ENCODE results near the gene SPACA6. TPM values are rescaled to one million over a fixed set of nuclear protein-coding genes. Genes with fewer than 3 reads are reported as not detected.
"Not testable (repeated sequence)": the region's sequence is repeated elsewhere in the genome, so short reads cannot be mapped to it uniquely, and the experiment has no call there.

SPACA6 gene
- total RNA-seq, 1 experiment from 2014 or later = 13.3 TPM

GRCh38 chr19:51737389-51737788 lies 44.3 kb downstream of the SPACA6 start (continued):
- TF ChIP-seq GABPB1 (CRISPR knock-in tag; IDR thresholded peaks at IDR 0.05) = no peak
- TF ChIP-seq CREM (CRISPR knock-in tag; IDR thresholded peaks at IDR 0.05) = no peak
- TF ChIP-seq, protein P1, sequence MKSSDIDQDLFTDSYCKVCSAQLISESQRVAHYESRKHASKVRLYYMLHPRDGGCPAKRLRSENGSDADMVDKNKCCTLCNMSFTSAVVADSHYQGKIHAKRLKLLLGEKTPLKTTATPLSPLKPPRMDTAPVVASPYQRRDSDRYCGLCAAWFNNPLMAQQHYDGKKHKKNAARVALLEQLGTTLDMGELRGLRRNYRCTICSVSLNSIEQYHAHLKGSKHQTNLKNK (CRISPR knock-in tag; IDR thresholded peaks at IDR 0.05) = no peak
- no peak for TF ChIP-seq FOXP4 (CRISPR knock-in tag; IDR thresholded peaks at IDR 0.05)
- TF ChIP-seq, protein P2, sequence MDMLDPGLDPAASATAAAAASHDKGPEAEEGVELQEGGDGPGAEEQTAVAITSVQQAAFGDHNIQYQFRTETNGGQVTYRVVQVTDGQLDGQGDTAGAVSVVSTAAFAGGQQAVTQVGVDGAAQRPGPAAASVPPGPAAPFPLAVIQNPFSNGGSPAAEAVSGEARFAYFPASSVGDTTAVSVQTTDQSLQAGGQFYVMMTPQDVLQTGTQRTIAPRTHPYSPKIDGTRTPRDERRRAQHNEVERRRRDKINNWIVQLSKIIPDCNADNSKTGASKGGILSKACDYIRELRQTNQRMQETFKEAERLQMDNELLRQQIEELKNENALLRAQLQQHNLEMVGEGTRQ (CRISPR knock-in tag; IDR thresholded peaks at IDR 0.05) = no peak
- no peak for TF ChIP-seq ZNF423 (CRISPR knock-in tag; IDR thresholded peaks at IDR 0.05)
- TF ChIP-seq FOXK1 (CRISPR knock-in tag; IDR thresholded peaks at IDR 0.05) = no peak
- no peak for TF ChIP-seq FOXJ3 (CRISPR knock-in tag; IDR thresholded peaks at IDR 0.05; ENCODE audit: borderline replicate concordance)

GRCh38 chr19:51737924-51738323 lies 44.8 kb downstream of the SPACA6 start:
- no peaks in the 10 kb centered on the region for H3K36me3 Mint-ChIP-seq
- ATAC-seq = no peak
- no peaks in the 10 kb centered on the region for H3K27me3 Mint-ChIP-seq (ENCODE audit: low read depth)
- no peak overlapping the region for H3K27ac Mint-ChIP-seq
- H3K9me3 Mint-ChIP-seq = no peaks in the 10 kb centered on the region
- H3K4me3 Mint-ChIP-seq = no peak overlapping the region
- POLR2A ChIA-PET = no interaction called here
- DNase-seq (ENCODE audit: low spot score) = no peak
- CTCF ChIA-PET = interaction anchor here (0.6 to 1.4 kb wide), 4 partner anchors 11 to 77 kb away, joined by 3 to 6 read pairs (median 4); no protein-coding TSS in a partner anchor
- no peak for TF ChIP-seq RELA (CRISPR knock-in tag; IDR thresholded peaks at IDR 0.05; ENCODE audit: borderline replicate concordance)
- TF ChIP-seq MLX (CRISPR knock-in tag; IDR thresholded peaks at IDR 0.05) = no peak
- no peak for TF ChIP-seq JAZF1 (CRISPR knock-in tag; IDR thresholded peaks at IDR 0.05)
- no peak for TF ChIP-seq TEAD4 (CRISPR knock-in tag; IDR thresholded peaks at IDR 0.05)
- TF ChIP-seq ZNF425 (CRISPR knock-in tag; conservative IDR thresholded peaks at IDR 0.05) = no peak
- TF ChIP-seq AFF4 (CRISPR knock-in tag; IDR thresholded peaks at IDR 0.05; ENCODE audit: borderline replicate concordance) = no peak
- no peak for TF ChIP-seq MYBL2 (CRISPR knock-in tag; IDR thresholded peaks at IDR 0.05)
- no peak for TF ChIP-seq ATF1 (CRISPR knock-in tag; IDR thresholded peaks at IDR 0.05)
- TF ChIP-seq ESRRA (CRISPR knock-in tag; IDR thresholded peaks at IDR 0.05; ENCODE audit: borderline replicate concordance) = no peak
- H3K4me1 Mint-ChIP-seq = peaks cover 15% of the 10 kb centered on the region

GRCh38 chr19:51738523-51738922 lies 45.4 kb downstream of the SPACA6 start:
- CTCF ChIA-PET = interaction anchor here (0.8 to 1.4 kb wide), 3 partner anchors 39 to 81 kb away, joined by 3 to 5 read pairs (median 4); no protein-coding TSS in a partner anchor
- H3K4me1 Mint-ChIP-seq = peaks cover 11% of the 10 kb centered on the region
- H3K36me3 Mint-ChIP-seq; POLR2A ChIA-PET; H3K27me3 Mint-ChIP-seq (ENCODE audit: low read depth); H3K4me3 Mint-ChIP-seq; DNase-seq (ENCODE audit: low spot score); H3K9me3 Mint-ChIP-seq; H3K27ac Mint-ChIP-seq; ATAC-seq: not testable (repeated sequence)

Measured in WTC11 (cell line).